Astrocyte (in vitro differentiated cells and primary cell): ENCODE data around the gene CERS4. TPM values are rescaled to one million over a fixed set of nuclear protein-coding genes. Genes with fewer than 3 reads are reported as not detected.

Experiments
- DNase-seq: peaks from one replicate; pipeline ENCODE4 v3.0.0-alpha.2; 2010; ENCODE audit warnings: low read depth
- FAIRE-seq: peaks from 2 replicates; lab custom pipeline; 2011; peaks lifted over from hg19 to GRCh38; lab: Jason Lieb, UNC
- H2AFZ ChIP-seq: 2 replicates; pipeline ENCODE4 v1.6.0; 2012; ENCODE audit warnings: low read depth, low read length, inconsistent platforms
- H3K27ac ChIP-seq: 2 replicates; pipeline ENCODE4 v1.5.1; 2011; ENCODE audit warnings: low read depth, low read length, inconsistent platforms
- H3K27me3 ChIP-seq: 2 replicates; pipeline ENCODE4 v1.6.0; 2011; ENCODE audit warnings: low read length, inconsistent platforms; ENCODE audit not compliant: insufficient read depth
- H3K36me3 ChIP-seq: 2 replicates; pipeline ENCODE4 v1.5.1; 2011; ENCODE audit warnings: low read length, inconsistent platforms; ENCODE audit not compliant: insufficient read depth
- H3K4me1 ChIP-seq: 2 replicates; pipeline ENCODE4 v1.5.1; 2011; ENCODE audit warnings: low read length, inconsistent platforms; ENCODE audit not compliant: insufficient read depth
- H3K4me2 ChIP-seq: 2 replicates; pipeline ENCODE4 v1.6.0; 2012; ENCODE audit warnings: low read length, inconsistent platforms
- H3K4me3 ChIP-seq: 2 replicates; pipeline ENCODE4 v1.5.1; 2011; ENCODE audit warnings: low read depth, mild to moderate bottlenecking, low read length, inconsistent platforms; ENCODE audit not compliant: insufficient read depth
- H3K79me2 ChIP-seq: 2 replicates; pipeline ENCODE4 v1.6.0; 2012; ENCODE audit warnings: mild to moderate bottlenecking, low read length, inconsistent platforms; ENCODE audit not compliant: insufficient read depth
- H3K9ac ChIP-seq: 2 replicates; pipeline ENCODE4 v1.6.0; 2012; ENCODE audit warnings: mild to moderate bottlenecking, low read length, inconsistent platforms
- H3K9me3 ChIP-seq: 2 replicates; pipeline ENCODE4 v1.5.1; 2012; ENCODE audit warnings: low read depth, mild to moderate bottlenecking, low read length, inconsistent platforms; ENCODE audit not compliant: insufficient read depth
- H4K20me1 ChIP-seq: 2 replicates; pipeline ENCODE4 v1.6.0; 2012; ENCODE audit warnings: low read length, inconsistent platforms; ENCODE audit not compliant: insufficient read depth
- H3K27ac Mint-ChIP-seq: one replicate; pipeline ENCODE4 v1.8.0; 2021; ENCODE audit warnings: mild to moderate bottlenecking, mixed read lengths; ENCODE audit not compliant: unreplicated experiment
- H3K27me3 Mint-ChIP-seq: one replicate; pipeline ENCODE4 v1.8.0; 2021; ENCODE audit warnings: low read depth, mixed read lengths; ENCODE audit not compliant: unreplicated experiment
- H3K36me3 Mint-ChIP-seq: one replicate; pipeline ENCODE4 v1.8.0; 2021; ENCODE audit warnings: low read depth, mixed read lengths; ENCODE audit not compliant: unreplicated experiment
- H3K4me1 Mint-ChIP-seq: one replicate; pipeline ENCODE4 v1.8.0; 2021; ENCODE audit warnings: low read depth, mixed read lengths; ENCODE audit not compliant: unreplicated experiment
- H3K4me3 Mint-ChIP-seq: one replicate; pipeline ENCODE4 v1.8.0; 2021; ENCODE audit warnings: mild to moderate bottlenecking, moderate library complexity, mixed read lengths; ENCODE audit not compliant: unreplicated experiment
- H3K9me3 Mint-ChIP-seq: one replicate; pipeline ENCODE4 v1.8.0; 2021; ENCODE audit warnings: mild to moderate bottlenecking, mixed read lengths; ENCODE audit not compliant: unreplicated experiment
- EZH2 ChIP-seq: IDR thresholded peaks from 2 replicates; pipeline ENCODE4 v1.6.1; 2012; ENCODE audit warnings: mild to moderate bottlenecking, low read length, inconsistent platforms; ENCODE audit not compliant: insufficient read depth
- total RNA-seq: library from RNA; stranded (reverse); gene quantifications from 2 replicates; pipeline ENCODE4 v1.2.1, GENCODE V29; 2021
- TF ChIP-seq, protein P1 (sequence below): IDR thresholded peaks from 2 replicates; pipeline ENCODE4 v1.5.1; 2011; ENCODE audit warnings: low read depth, mild to moderate bottlenecking, inconsistent platforms, low read length, moderate library complexity; ENCODE audit not compliant: insufficient read depth

CERS4 gene
- total RNA-seq, 1 donor from 2014 or later = 15.7 TPM

DNA sequence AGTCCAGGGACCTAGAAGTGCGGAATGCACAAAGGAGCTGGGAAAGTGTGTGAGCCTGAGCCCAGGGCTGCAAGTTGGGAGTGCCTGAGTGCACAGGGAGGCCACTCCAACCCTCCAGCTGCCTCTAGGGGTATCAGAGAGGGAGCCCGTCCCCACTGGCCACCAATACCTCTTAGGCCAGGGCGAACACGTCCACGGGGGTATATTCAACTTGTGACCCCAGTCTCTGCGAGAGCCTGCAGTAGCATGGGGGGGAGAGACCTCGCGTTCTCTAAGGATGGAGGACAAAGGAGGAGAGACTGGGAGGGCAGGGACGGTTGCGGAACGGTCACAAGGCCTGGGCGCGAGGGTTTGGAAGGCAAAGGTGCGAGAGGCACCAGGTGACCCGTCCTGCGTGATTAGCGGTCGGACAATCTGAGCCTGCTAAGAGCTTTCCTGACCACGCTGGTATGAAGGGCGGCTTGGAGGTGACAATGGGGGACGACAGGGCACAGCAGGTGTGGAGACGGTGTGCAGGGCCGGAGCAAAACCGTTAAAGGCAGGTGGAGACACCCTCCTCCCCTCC lies 98.3 kb downstream of the CERS4 start:
- Mint-ChIP-seq H3K27ac (peak overlapping the region; percentile 69), H3K4me1 (peaks cover 4% of the 10 kb centered on the region), H3K36me3 (peaks cover 6% of the 10 kb centered on the region), H3K4me3 (peak overlapping the region; percentile 87), H3K9me3 (no peaks in the 10 kb centered on the region), H3K27me3 (peaks cover 4% of the 10 kb centered on the region)
- H4K20me1 ChIP-seq = peaks cover 4% of the 10 kb centered on the region
- H3K79me2 ChIP-seq = peaks cover 14% of the 10 kb centered on the region
- H3K27me3 ChIP-seq = no peaks in the 10 kb centered on the region
- peak overlapping the region; percentile 82 for H3K9ac ChIP-seq
- FAIRE-seq = no peak
- peak overlapping the region; percentile 90 for H2AFZ ChIP-seq
- H3K9me3 ChIP-seq = no peaks in the 10 kb centered on the region
- H3K27ac ChIP-seq = peak overlapping the region; percentile 67
- H3K36me3 ChIP-seq = peaks cover 7% of the 10 kb centered on the region
- peak overlapping the region; percentile 64 for H3K4me3 ChIP-seq
- peak overlapping the region; percentile 98 for H3K4me2 ChIP-seq
- no peak for TF ChIP-seq EZH2
- TF ChIP-seq, protein P1, sequence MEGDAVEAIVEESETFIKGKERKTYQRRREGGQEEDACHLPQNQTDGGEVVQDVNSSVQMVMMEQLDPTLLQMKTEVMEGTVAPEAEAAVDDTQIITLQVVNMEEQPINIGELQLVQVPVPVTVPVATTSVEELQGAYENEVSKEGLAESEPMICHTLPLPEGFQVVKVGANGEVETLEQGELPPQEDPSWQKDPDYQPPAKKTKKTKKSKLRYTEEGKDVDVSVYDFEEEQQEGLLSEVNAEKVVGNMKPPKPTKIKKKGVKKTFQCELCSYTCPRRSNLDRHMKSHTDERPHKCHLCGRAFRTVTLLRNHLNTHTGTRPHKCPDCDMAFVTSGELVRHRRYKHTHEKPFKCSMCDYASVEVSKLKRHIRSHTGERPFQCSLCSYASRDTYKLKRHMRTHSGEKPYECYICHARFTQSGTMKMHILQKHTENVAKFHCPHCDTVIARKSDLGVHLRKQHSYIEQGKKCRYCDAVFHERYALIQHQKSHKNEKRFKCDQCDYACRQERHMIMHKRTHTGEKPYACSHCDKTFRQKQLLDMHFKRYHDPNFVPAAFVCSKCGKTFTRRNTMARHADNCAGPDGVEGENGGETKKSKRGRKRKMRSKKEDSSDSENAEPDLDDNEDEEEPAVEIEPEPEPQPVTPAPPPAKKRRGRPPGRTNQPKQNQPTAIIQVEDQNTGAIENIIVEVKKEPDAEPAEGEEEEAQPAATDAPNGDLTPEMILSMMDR = no peak
- peaks cover 13% of the 10 kb centered on the region for H3K4me1 ChIP-seq
- DNase-seq = no peak

DNA sequence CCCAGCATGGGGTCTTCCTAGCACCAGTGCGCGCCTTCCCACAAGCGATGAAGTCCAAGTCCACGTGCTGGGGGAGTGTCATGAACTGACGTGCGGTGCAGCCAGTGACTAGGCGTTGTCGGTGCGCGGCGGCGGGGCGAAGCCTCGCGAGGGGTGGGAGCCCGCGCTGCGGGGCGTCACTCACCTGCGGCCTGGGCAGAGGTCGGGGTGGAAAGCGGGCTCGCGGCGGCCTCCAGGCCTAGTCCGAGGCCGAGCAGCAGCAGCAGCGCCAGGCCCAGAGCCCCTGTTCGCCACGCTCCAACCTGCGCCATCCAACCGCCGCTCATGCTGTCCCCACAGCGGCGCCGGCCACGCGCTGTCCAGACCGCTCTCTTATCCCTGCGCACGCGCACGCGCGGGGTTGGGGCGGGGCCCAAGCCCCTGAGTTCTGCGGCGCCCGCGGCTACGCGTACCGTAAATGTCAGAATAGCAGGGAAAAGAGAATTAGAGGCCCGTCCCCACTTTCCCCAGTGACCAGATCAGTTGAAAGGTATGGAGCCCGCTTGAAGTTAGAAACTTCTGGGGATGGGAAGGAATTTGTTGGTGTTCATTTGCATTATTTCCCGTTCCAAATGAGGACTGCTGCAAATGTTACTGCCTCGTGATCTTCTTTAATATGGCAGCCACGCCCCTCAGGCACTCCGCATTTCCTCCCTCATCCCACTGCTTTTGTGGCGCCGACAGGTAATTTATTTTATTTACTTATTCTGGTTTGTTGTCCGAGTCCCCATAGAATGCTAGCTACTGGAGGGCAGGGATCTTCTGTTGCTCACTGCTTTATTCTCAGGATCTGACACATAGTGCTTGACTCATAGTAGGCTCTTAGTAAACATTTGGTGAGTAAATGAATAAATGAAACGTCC lies 99.0 kb downstream of the CERS4 start, which contains the start of gene CD320:
Gene CD320, minus strand, starts transcription at position 394 of the 902 bp plus-strand sequence. Its CDS starts 68 bp downstream, at position 326.
- H3K9me3 Mint-ChIP-seq = no peaks in the 10 kb centered on the region
- peaks cover 6% of the 10 kb centered on the region for H3K36me3 Mint-ChIP-seq
- H3K4me3 Mint-ChIP-seq = peak within 1 kb of the TSS; percentile 87
- H3K27me3 Mint-ChIP-seq = peaks cover 4% of the 10 kb centered on the region
- peaks cover 14% of the 10 kb centered on the region for H3K79me2 ChIP-seq
- peak within 1 kb of the TSS; percentile 90 for H2AFZ ChIP-seq
- peak within 1 kb of the TSS; percentile 69 for H3K27ac Mint-ChIP-seq
- FAIRE-seq (no peak), DNase-seq (peak; percentile 79)
- H3K4me1 Mint-ChIP-seq = peaks cover 4% of the 10 kb centered on the region
- peak within 1 kb of the TSS; percentile 67 for H3K27ac ChIP-seq
- TF ChIP-seq, protein P1 = no peak
- no peak for TF ChIP-seq EZH2
- H3K4me1 ChIP-seq = peaks cover 13% of the 10 kb centered on the region
- peak within 1 kb of the TSS; percentile 64 for H3K4me3 ChIP-seq
- H3K36me3 ChIP-seq = peaks cover 7% of the 10 kb centered on the region
- H3K9ac ChIP-seq = peak within 1 kb of the TSS; percentile 82
- H4K20me1 ChIP-seq = peaks cover 4% of the 10 kb centered on the region
- H3K4me2 ChIP-seq = peak within 1 kb of the TSS; percentile 98
- no peaks in the 10 kb centered on the region for H3K27me3 ChIP-seq
- no peaks in the 10 kb centered on the region for H3K9me3 ChIP-seq
